SK-N-SH (cell line): Measurements from ENCODE around the gene FASLG.

Experiments used
- GABPA ChIP-seq: IDR thresholded peaks from 2 replicates; pipeline ENCODE4 v1.4.0; 2012; ENCODE audit warnings: low read depth, mild to moderate bottlenecking
- NRF1 ChIP-seq: IDR thresholded peaks from 2 replicates; pipeline ENCODE4 v1.6.1; 2012; ENCODE audit warnings: low read depth, mild to moderate bottlenecking, low read length
- PBX3 ChIP-seq: IDR thresholded peaks from 2 replicates; pipeline ENCODE4; 2012
- POLR2AphosphoS5 ChIP-seq: IDR thresholded peaks from 2 replicates; pipeline ENCODE4 v1.6.1; 2012; ENCODE audit warnings: low read depth, low read length
- RAD21 ChIP-seq: IDR thresholded peaks from 2 replicates; pipeline ENCODE4 v1.6.1; 2012; ENCODE audit warnings: mild to moderate bottlenecking, low read length
- SIN3A ChIP-seq: IDR thresholded peaks from 2 replicates; pipeline ENCODE4 v1.6.1; 2012; ENCODE audit warnings: low read depth, mild to moderate bottlenecking, low read length, moderate library complexity, borderline replicate concordance
- YY1 ChIP-seq: IDR thresholded peaks from 2 replicates; pipeline ENCODE4 v1.4.0; 2012; ENCODE audit warnings: low read depth, mild to moderate bottlenecking
- TF ChIP-seq, protein P1 (sequence below): fragments of 200-600 bp; sonication (generic); IDR thresholded peaks from 2 replicates; pipeline ENCODE4 v1.6.1; 2017; ENCODE audit warnings: antibody characterized with exemption, mild to moderate bottlenecking, moderate library complexity
- TF ChIP-seq, protein P2 (sequence below): IDR thresholded peaks from 2 replicates; pipeline ENCODE4 v1.6.1; 2012; ENCODE audit warnings: mild to moderate bottlenecking, low read depth, low read length, moderate library complexity

- TF ChIP-seq RAD21 (no peak), SIN3A (no peak), POLR2AphosphoS5 (no peak), YY1 (no peak), PBX3 (no peak), NRF1 (no peak), GABPA (no peak)
- TF ChIP-seq, protein P1, sequence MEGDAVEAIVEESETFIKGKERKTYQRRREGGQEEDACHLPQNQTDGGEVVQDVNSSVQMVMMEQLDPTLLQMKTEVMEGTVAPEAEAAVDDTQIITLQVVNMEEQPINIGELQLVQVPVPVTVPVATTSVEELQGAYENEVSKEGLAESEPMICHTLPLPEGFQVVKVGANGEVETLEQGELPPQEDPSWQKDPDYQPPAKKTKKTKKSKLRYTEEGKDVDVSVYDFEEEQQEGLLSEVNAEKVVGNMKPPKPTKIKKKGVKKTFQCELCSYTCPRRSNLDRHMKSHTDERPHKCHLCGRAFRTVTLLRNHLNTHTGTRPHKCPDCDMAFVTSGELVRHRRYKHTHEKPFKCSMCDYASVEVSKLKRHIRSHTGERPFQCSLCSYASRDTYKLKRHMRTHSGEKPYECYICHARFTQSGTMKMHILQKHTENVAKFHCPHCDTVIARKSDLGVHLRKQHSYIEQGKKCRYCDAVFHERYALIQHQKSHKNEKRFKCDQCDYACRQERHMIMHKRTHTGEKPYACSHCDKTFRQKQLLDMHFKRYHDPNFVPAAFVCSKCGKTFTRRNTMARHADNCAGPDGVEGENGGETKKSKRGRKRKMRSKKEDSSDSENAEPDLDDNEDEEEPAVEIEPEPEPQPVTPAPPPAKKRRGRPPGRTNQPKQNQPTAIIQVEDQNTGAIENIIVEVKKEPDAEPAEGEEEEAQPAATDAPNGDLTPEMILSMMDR = no peak
- TF ChIP-seq, protein P2, sequence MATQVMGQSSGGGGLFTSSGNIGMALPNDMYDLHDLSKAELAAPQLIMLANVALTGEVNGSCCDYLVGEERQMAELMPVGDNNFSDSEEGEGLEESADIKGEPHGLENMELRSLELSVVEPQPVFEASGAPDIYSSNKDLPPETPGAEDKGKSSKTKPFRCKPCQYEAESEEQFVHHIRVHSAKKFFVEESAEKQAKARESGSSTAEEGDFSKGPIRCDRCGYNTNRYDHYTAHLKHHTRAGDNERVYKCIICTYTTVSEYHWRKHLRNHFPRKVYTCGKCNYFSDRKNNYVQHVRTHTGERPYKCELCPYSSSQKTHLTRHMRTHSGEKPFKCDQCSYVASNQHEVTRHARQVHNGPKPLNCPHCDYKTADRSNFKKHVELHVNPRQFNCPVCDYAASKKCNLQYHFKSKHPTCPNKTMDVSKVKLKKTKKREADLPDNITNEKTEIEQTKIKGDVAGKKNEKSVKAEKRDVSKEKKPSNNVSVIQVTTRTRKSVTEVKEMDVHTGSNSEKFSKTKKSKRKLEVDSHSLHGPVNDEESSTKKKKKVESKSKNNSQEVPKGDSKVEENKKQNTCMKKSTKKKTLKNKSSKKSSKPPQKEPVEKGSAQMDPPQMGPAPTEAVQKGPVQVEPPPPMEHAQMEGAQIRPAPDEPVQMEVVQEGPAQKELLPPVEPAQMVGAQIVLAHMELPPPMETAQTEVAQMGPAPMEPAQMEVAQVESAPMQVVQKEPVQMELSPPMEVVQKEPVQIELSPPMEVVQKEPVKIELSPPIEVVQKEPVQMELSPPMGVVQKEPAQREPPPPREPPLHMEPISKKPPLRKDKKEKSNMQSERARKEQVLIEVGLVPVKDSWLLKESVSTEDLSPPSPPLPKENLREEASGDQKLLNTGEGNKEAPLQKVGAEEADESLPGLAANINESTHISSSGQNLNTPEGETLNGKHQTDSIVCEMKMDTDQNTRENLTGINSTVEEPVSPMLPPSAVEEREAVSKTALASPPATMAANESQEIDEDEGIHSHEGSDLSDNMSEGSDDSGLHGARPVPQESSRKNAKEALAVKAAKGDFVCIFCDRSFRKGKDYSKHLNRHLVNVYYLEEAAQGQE = no peak
Measured at GRCh38 chr1:172622541-172622940, 36.4 kb upstream of the FASLG start.
